ENCODE measurements around the gene CRAMP1. TPM values are rescaled to one million over a fixed set of nuclear protein-coding genes. Genes with fewer than 3 reads are reported as not detected.

The CRAMP1 gene
- total RNA-seq, 1 experiment from 2014 or later = 28.8 TPM

GRCh38 chr16:1639282-1639681 lies 27.1 kb downstream of the CRAMP1 start:
- intact Hi-C loops (cut with micrococcal nuclease; ENCODE audit: unreplicated experiment) (no loop called here), in situ Hi-C loops (cut with HindIII; ENCODE audit: low pct_unique_long_range_greater_than_20kb, low sequenced_read_pairs) (no loop called here)
- H3K4me3 ChIP-seq (ENCODE audit: low read depth in 2 of 2, low read length in 2 of 2) = no peak overlapping the region
- CTCF ChIA-PET = no interaction called here
- H3K36me3 ChIP-seq (ENCODE audit: control insufficient read depth, insufficient read depth, low read length) = peaks cover 9% of the 10 kb centered on the region
- BruUV-seq (replicated peaks) = no TSS peak
- H3K9me3 ChIP-seq (ENCODE audit: control insufficient read depth, insufficient read depth, low read depth, low read length) = no peaks in the 10 kb centered on the region
- no peak for DNase-seq (ENCODE audit: low read depth, low spot score)
- ATAC-seq = no peak
- TF ChIP-seq CTCF (IDR thresholded peaks at IDR 0.05) (no peak), SIN3A (IDR thresholded peaks at IDR 0.05; ENCODE audit: borderline replicate concordance, insufficient read depth, low read depth, low read length) (no peak), TCF7L2 (IDR thresholded peaks at IDR 0.05; ENCODE audit: low read depth, low read length) (no peak), POLR2AphosphoS5 (IDR thresholded peaks at IDR 0.05; ENCODE audit: low read depth, low read length) (no peak)
- TF ChIP-seq, protein P1, sequence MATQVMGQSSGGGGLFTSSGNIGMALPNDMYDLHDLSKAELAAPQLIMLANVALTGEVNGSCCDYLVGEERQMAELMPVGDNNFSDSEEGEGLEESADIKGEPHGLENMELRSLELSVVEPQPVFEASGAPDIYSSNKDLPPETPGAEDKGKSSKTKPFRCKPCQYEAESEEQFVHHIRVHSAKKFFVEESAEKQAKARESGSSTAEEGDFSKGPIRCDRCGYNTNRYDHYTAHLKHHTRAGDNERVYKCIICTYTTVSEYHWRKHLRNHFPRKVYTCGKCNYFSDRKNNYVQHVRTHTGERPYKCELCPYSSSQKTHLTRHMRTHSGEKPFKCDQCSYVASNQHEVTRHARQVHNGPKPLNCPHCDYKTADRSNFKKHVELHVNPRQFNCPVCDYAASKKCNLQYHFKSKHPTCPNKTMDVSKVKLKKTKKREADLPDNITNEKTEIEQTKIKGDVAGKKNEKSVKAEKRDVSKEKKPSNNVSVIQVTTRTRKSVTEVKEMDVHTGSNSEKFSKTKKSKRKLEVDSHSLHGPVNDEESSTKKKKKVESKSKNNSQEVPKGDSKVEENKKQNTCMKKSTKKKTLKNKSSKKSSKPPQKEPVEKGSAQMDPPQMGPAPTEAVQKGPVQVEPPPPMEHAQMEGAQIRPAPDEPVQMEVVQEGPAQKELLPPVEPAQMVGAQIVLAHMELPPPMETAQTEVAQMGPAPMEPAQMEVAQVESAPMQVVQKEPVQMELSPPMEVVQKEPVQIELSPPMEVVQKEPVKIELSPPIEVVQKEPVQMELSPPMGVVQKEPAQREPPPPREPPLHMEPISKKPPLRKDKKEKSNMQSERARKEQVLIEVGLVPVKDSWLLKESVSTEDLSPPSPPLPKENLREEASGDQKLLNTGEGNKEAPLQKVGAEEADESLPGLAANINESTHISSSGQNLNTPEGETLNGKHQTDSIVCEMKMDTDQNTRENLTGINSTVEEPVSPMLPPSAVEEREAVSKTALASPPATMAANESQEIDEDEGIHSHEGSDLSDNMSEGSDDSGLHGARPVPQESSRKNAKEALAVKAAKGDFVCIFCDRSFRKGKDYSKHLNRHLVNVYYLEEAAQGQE (IDR thresholded peaks at IDR 0.05; ENCODE audit: insufficient read depth in 1 of 2, low read depth in 2 of 2, low read length in 1 of 2) = no peak
- POLR2A ChIA-PET = no interaction called here
- H3K4me1 ChIP-seq (ENCODE audit: control insufficient read depth, insufficient read depth, low read length) = no peaks in the 10 kb centered on the region
- H3K27me3 ChIP-seq (ENCODE audit: control insufficient read depth, insufficient read depth, low read length) = no peaks in the 10 kb centered on the region
- H3K27ac ChIP-seq (ENCODE audit: low read length) = no peak overlapping the region

GRCh38 chr16:1639860-1640259 lies 27.7 kb downstream of the CRAMP1 start:
- H3K27me3 ChIP-seq (ENCODE audit: control insufficient read depth, insufficient read depth, low read length) = no peaks in the 10 kb centered on the region
- ATAC-seq (no peak), DNase-seq (ENCODE audit: low read depth, low spot score) (no peak)
- POLR2A ChIA-PET = no interaction called here
- CTCF ChIA-PET = no interaction called here
- BruUV-seq (replicated peaks) = no TSS peak
- TF ChIP-seq CTCF (IDR thresholded peaks at IDR 0.05) (no peak), POLR2AphosphoS5 (IDR thresholded peaks at IDR 0.05; ENCODE audit: low read depth, low read length) (no peak), TCF7L2 (IDR thresholded peaks at IDR 0.05; ENCODE audit: low read depth, low read length) (no peak), SIN3A (IDR thresholded peaks at IDR 0.05; ENCODE audit: borderline replicate concordance, insufficient read depth, low read depth, low read length) (no peak)
- TF ChIP-seq, protein P1 (IDR thresholded peaks at IDR 0.05; ENCODE audit: insufficient read depth in 1 of 2, low read depth in 2 of 2, low read length in 1 of 2) = no peak
- H3K36me3 ChIP-seq (ENCODE audit: control insufficient read depth, insufficient read depth, low read length) = peaks cover 9% of the 10 kb centered on the region
- no peak overlapping the region for H3K27ac ChIP-seq (ENCODE audit: low read length)
- intact Hi-C loops (cut with micrococcal nuclease; ENCODE audit: unreplicated experiment) (no loop called here), in situ Hi-C loops (cut with HindIII; ENCODE audit: low pct_unique_long_range_greater_than_20kb, low sequenced_read_pairs) (no loop called here)
- H3K4me3 ChIP-seq (ENCODE audit: low read depth in 2 of 2, low read length in 2 of 2) = no peak overlapping the region
- no peaks in the 10 kb centered on the region for H3K4me1 ChIP-seq (ENCODE audit: control insufficient read depth, insufficient read depth, low read length)
- no peaks in the 10 kb centered on the region for H3K9me3 ChIP-seq (ENCODE audit: control insufficient read depth, insufficient read depth, low read depth, low read length)
